HS-27A (cell line): ENCODE results near the gene ZMAT5.

Source experiments
- DNase-seq: peaks from one replicate; pipeline ENCODE4 v3.0.0-alpha.2; 2012; ENCODE audit warnings: low read depth, missing footprints

ZMAT5 gene

DNA sequence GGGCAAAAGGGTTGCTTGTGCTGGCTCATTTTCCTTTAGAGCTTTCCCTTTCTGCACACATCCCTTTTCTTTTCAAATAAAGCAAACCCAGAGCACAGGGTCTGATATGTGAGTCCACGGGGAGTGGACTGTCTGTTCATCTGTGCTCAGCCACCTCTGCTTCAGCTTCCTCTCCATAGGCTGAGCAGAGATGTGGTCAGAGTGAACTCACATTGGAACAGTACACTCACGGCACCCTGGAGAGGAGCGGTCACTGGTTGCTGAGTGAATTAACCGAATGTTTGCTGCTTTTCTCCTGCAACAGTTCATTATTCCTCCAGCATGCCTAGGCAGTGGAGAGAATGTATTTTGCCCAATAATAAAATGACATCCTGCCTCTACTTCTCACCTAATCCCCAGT is 83.3 kb downstream of the ZMAT5 start:
- no peak for DNase-seq
